Fibroblast of pulmonary artery (primary cell): Measurements from ENCODE around the gene CPAMD8.

Experiments used
- DNase-seq: peaks from one replicate; pipeline ENCODE4 v3.0.0-alpha.2; 2010; ENCODE audit warnings: low read depth
- H3K4me3 ChIP-seq: replicated peaks from 2 replicates; pipeline ENCODE4 v1.5.1; 2011; ENCODE audit warnings: low read depth, mild to moderate bottlenecking, control low read depth, low read length, moderate library complexity
- TF ChIP-seq, protein P1 (sequence below): IDR thresholded peaks from 2 replicates; pipeline ENCODE4 v1.5.1; 2011; ENCODE audit warnings: mild to moderate bottlenecking, control low read depth, low read length, inconsistent platforms; ENCODE audit errors: missing control alignments

Gene CPAMD8

DNA sequence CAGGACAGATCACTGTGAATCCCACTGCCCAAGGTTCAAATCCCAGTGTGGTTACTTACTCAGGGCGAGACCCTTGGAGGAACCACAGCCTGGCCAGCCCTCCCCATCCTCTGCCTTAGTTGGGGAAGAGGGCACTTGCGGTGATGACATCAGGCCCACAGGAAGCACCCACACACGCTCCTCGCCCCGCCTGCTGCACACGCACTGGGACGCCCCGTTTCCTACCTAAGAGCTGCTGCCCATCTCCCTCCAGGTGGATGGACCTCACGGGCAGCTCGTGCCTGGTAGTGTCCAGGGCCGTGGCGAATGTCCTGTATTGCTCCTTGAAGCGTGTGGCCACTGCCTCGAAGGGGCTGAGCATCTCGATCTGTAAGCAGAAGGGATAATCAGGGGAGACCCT, 29.0 kb upstream of the CPAMD8 start:
- no peak overlapping the region for H3K4me3 ChIP-seq
- TF ChIP-seq, protein P1, sequence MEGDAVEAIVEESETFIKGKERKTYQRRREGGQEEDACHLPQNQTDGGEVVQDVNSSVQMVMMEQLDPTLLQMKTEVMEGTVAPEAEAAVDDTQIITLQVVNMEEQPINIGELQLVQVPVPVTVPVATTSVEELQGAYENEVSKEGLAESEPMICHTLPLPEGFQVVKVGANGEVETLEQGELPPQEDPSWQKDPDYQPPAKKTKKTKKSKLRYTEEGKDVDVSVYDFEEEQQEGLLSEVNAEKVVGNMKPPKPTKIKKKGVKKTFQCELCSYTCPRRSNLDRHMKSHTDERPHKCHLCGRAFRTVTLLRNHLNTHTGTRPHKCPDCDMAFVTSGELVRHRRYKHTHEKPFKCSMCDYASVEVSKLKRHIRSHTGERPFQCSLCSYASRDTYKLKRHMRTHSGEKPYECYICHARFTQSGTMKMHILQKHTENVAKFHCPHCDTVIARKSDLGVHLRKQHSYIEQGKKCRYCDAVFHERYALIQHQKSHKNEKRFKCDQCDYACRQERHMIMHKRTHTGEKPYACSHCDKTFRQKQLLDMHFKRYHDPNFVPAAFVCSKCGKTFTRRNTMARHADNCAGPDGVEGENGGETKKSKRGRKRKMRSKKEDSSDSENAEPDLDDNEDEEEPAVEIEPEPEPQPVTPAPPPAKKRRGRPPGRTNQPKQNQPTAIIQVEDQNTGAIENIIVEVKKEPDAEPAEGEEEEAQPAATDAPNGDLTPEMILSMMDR = no peak
- DNase-seq = no peak

DNA sequence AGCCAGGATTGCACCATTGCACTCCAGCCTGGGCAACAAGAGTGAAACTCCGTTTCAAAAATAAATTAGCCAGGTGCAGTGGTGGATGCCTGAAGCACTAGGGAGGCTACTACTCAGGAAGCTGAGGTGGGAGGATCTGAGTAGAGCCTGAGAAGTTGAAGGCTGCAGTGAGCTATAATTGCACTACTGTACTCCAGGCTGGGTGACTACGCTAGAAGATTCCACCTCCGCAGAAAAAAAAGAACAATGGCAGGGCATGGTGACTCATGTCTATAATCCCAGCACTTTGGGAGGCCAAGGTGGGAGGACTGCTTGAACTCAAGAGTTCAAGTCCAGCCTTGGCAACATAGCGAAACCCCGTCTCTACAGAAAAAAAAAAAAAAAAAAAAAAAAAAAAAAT, 28.1 kb upstream of the CPAMD8 start:
- peak; percentile 16 for DNase-seq
- TF ChIP-seq, protein P1 = no peak

DNA sequence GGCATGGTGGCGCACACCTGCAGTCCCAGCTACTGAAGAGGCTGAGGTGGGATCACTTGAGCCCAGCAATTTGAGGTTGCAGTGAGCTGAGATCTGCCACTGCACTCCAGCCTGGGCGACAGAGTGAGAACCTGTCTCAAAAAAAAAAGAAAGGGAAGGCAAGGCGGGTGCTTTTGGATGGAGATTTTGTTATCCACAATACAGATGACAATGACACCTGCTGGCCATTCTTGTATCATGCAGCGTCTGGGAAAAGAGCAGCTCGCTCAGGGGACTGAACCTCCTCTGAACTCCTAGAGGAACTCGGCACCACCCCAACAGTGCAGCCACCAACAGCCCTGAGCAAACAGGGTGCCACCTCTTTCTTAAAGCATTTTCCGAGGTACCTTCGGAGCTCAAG, 25.8 kb upstream of the CPAMD8 start:
- no peak overlapping the region for H3K4me3 ChIP-seq
- DNase-seq = peak; percentile 74
- TF ChIP-seq, protein P1 = peak; percentile 62

More for the DNA sequence above, 28.1 kb upstream of the CPAMD8 start:
- no peak overlapping the region for H3K4me3 ChIP-seq

DNA sequence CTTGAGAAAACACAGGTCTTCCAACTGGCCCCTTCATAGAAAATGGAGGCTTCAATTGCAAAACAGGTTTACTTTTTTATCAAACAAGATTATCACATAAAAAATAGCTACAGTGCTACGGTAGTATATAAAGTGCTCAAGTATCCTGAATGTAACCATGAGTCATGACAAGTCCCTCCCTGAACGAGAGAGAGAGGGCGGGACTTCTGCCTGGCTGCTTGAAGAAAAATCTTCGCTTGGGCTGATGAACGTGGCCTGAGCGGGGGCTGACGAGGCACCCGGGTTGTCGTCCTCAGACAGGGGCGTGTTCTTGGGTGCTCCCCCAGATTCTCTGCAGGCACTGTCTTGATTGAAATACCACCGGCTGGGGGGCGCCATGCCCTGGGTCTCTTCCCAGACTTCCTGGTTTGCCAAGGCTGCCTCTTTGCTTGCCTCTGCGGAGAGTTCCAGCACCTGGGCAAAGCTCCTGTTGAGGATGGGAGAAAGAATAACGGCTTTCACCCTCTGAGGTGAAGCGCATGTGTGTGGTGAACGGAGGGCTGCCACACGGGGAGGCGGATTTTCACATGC, 23.2 kb upstream of the CPAMD8 start:
- TF ChIP-seq, protein P1 = no peak
- peak; percentile 58 for DNase-seq
- H3K4me3 ChIP-seq = no peak overlapping the region

DNA sequence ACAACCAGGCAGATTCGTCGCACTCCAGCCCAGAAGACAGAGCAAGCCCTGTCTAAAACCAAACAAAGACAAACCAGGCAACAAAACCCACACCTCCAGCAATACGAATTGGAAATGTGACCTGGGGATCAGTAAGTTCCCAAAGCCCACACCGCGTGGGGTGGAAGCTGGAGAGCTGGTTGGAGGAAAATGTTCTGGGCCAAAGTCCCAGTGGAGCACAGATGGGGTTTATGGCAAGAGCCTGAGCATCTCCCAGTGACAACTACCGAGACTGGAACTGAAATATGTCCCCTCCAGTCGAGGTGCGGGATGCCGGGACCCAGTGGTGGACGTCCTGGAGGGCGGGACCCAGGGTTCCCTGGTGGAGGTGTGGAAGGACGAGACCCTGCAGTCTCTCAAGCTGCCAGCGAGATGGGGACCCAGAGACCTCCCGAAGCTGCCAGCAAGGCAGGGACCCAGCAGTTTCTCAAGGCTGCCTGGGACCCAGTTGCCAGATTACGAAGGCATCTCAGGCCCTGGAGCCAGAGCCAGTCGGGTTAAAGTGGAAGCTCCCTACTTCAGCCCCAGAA, 22.4 kb upstream of the CPAMD8 start:
- no peak for DNase-seq
- no peak overlapping the region for H3K4me3 ChIP-seq
- TF ChIP-seq, protein P1 = no peak

DNA sequence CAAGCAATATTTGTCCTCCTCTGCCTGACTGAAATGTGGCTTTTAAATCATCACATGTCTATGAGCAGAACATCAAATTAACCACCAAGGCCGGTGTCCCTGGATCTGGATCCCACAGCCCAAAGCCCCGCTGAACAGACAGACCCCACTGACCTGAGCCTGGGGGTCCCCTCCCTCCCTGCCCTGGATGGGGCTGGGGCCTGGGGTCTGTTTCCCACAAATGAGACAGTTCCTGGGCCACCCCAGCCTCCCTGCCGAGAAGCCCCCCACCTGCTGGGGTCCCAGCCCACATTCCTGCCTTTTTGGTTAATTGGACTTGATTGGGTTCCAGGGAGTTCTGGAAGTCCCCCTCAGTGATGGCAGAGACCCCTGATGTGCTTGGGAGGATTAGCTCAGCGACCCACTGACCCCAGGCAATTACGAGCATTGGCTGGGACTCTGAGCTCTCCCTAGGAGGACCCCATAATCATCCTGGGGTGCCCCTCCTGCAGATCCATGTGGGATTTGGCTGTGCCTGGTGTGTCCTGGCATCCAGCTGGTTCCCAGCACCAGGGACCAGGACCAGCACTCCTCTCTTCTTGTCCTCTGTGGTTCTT, 19.4 kb upstream of the CPAMD8 start:
- H3K4me3 ChIP-seq = no peak overlapping the region
- TF ChIP-seq, protein P1 = no peak
- DNase-seq = no peak
